ENCODE measurements around the gene FYN.

Gene FYN

GRCh38 chr6:111784433-111784832 lies 88.8 kb downstream of the FYN start:
- DNase-seq = no peak

GRCh38 chr6:111782887-111783466 lies 90.3 kb downstream of the FYN start:
- no peak for DNase-seq

- DNase-seq = no peak
These were observed 91.0 kb downstream of the FYN start for GRCh38 chr6:111782192-111782809.

- no peak for DNase-seq
These were observed 92.1 kb downstream of the FYN start for GRCh38 chr6:111781041-111781708.

GRCh38 chr6:111780393-111780792 lies 92.9 kb downstream of the FYN start:
- DNase-seq = peak in 1 of 2 donors; percentile 61

GRCh38 chr6:111779660-111780059 lies 93.6 kb downstream of the FYN start:
- no peak for DNase-seq

GRCh38 chr6:111779031-111779430 lies 94.2 kb downstream of the FYN start:
- DNase-seq = no peak

- DNase-seq = peak; percentile 53 to 75
These were observed 95.9 kb downstream of the FYN start for GRCh38 chr6:111777357-111777756.

GRCh38 chr6:111776236-111777221 lies 96.7 kb downstream of the FYN start:
- no peak for DNase-seq

- no peak for DNase-seq
These were observed 97.9 kb downstream of the FYN start for GRCh38 chr6:111775145-111775922.

GRCh38 chr6:111774346-111774703 lies 98.9 kb downstream of the FYN start:
- DNase-seq = no peak

- DNase-seq = no peak
These were observed 99.5 kb downstream of the FYN start for GRCh38 chr6:111773501-111774345.

- no peak for DNase-seq
These were observed 100.9 kb downstream of the FYN start for GRCh38 chr6:111772381-111772780.

- no peak for DNase-seq
These were observed 101.6 kb downstream of the FYN start for GRCh38 chr6:111771629-111772028.

- DNase-seq = no peak
These were observed 102.2 kb downstream of the FYN start for GRCh38 chr6:111771094-111771432.

- DNase-seq = no peak
These were observed 102.8 kb downstream of the FYN start for GRCh38 chr6:111770263-111771093.

- no peak for DNase-seq
These were observed 103.7 kb downstream of the FYN start for GRCh38 chr6:111769365-111770152.

GRCh38 chr6:111768431-111768770 lies 104.9 kb downstream of the FYN start:
- no peak for DNase-seq

GRCh38 chr6:111767752-111768430 lies 105.4 kb downstream of the FYN start:
- peak; percentile 57 to 82 for DNase-seq

All from CD4-positive, alpha-beta T cell treated with Interleukin-4 for 1 hour (primary cell).